SU-DHL-6 (cell line): Measurements from ENCODE around the gene HIPK2.

ENCODE experiments used
- H2AFZ ChIP-seq: fragments of 200-600 bp; sonication (generic); 2 replicates; pipeline ENCODE4 v1.6.1; 2014; ENCODE audit warnings: low read depth, mild to moderate bottlenecking, moderate library complexity, mixed read lengths, antibody characterized with exemption, low read length; ENCODE audit not compliant: severe bottlenecking
- H3F3A ChIP-seq: fragments of 200-600 bp; shearing (Covaris generic); 2 replicates; pipeline ENCODE4 v1.6.0; 2016; ENCODE audit warnings: antibody characterized with exemption, mild to moderate bottlenecking; ENCODE audit not compliant: insufficient read depth
- H3K27ac ChIP-seq: fragments of 200-600 bp; sonication (generic); 2 replicates; pipeline ENCODE4 v1.5.1; 2016; ENCODE audit warnings: low read depth, mild to moderate bottlenecking, low read length, moderate library complexity, mixed read lengths
- H3K27me3 ChIP-seq: fragments of 200-600 bp; sonication (generic), shearing (Covaris generic); 2 replicates; pipeline ENCODE4 v1.6.0; 2014; ENCODE audit warnings: mild to moderate bottlenecking, low read length
- H3K36me3 ChIP-seq: fragments of 200-600 bp; sonication (generic); 2 replicates; pipeline ENCODE4 v1.6.1; 2014; ENCODE audit warnings: mild to moderate bottlenecking, low read length, mixed read lengths
- H3K4me2 ChIP-seq: fragments of 300-600, 200-600 bp; shearing (Covaris generic), sonication (generic); 2 replicates; pipeline ENCODE4 v1.6.0; 2014; ENCODE audit warnings: low read length, low read depth, mild to moderate bottlenecking; ENCODE audit not compliant: poor library complexity, severe bottlenecking
- H3K4me3 ChIP-seq: fragments of 200-600 bp; sonication (generic); 2 replicates; pipeline ENCODE4 v1.5.1; 2014; ENCODE audit warnings: antibody characterized with exemption, low read length, mild to moderate bottlenecking, mixed read lengths; ENCODE audit not compliant: insufficient read depth, poor library complexity, severe bottlenecking
- H3K79me2 ChIP-seq: fragments of 200-600 bp; sonication (generic); 2 replicates; pipeline ENCODE4 v1.6.1; 2014; ENCODE audit warnings: mild to moderate bottlenecking, low read length, moderate library complexity; ENCODE audit not compliant: insufficient read depth
- H3K9ac ChIP-seq: fragments of 200-600 bp; sonication (generic); 2 replicates; pipeline ENCODE4 v1.7.0; 2014; ENCODE audit warnings: mild to moderate bottlenecking, low read length
- H3K9me2 ChIP-seq: fragments of 200-600 bp; sonication (generic); replicated peaks from 2 replicates; pipeline ENCODE4 v1.6.1; 2014; ENCODE audit warnings: low read length; ENCODE audit not compliant: insufficient read depth
- H3K9me3 ChIP-seq: fragments of 200-600 bp; sonication (generic); 2 replicates; pipeline ENCODE4 v1.6.1; 2014; ENCODE audit warnings: low read length, mixed read lengths; ENCODE audit not compliant: insufficient read depth
- H4K20me1 ChIP-seq: fragments of 200-600 bp; sonication (generic); 2 replicates; pipeline ENCODE4 v1.6.1; 2014; ENCODE audit warnings: low read depth, mild to moderate bottlenecking, antibody characterized with exemption, low read length, moderate library complexity, mixed read lengths
- CTCF ChIP-seq: fragments of 200-600 bp; sonication (generic); IDR thresholded peaks from one replicate; pipeline ENCODE4 v1.5.1; 2017; ENCODE audit warnings: antibody characterized with exemption, mild to moderate bottlenecking, low read length, moderate library complexity; ENCODE audit not compliant: insufficient read depth, poor library complexity, severe bottlenecking
- EZH2phosphoT487 ChIP-seq: fragments of 200-600 bp; sonication (generic), shearing (Covaris generic); conservative IDR thresholded peaks from 2 replicates; pipeline ENCODE4 v1.6.1; 2018; ENCODE audit warnings: mild to moderate bottlenecking, antibody characterized with exemption, low read length, moderate library complexity, mixed read lengths

The HIPK2 gene

GRCh38 chr7:139741239-139741638, 36.6 kb downstream of the HIPK2 start:
- H4K20me1 ChIP-seq: no peaks in the 10 kb centered on the region
- TF ChIP-seq EZH2phosphoT487 (no peak), CTCF (no peak)
- no peak overlapping the region for H2AFZ ChIP-seq
- no peak overlapping the region for H3K27ac ChIP-seq
- H3K4me3 ChIP-seq: no peak overlapping the region
- H3K4me2 ChIP-seq: no peak overlapping the region
- no peaks in the 10 kb centered on the region for H3K36me3 ChIP-seq
- H3K9ac ChIP-seq: no peak overlapping the region
- no peaks in the 10 kb centered on the region for H3K79me2 ChIP-seq
- H3F3A ChIP-seq: no peaks in the 10 kb centered on the region
- no peaks in the 10 kb centered on the region for H3K27me3 ChIP-seq
- H3K9me2 ChIP-seq: no peaks in the 10 kb centered on the region
- no peaks in the 10 kb centered on the region for H3K9me3 ChIP-seq

DNA sequence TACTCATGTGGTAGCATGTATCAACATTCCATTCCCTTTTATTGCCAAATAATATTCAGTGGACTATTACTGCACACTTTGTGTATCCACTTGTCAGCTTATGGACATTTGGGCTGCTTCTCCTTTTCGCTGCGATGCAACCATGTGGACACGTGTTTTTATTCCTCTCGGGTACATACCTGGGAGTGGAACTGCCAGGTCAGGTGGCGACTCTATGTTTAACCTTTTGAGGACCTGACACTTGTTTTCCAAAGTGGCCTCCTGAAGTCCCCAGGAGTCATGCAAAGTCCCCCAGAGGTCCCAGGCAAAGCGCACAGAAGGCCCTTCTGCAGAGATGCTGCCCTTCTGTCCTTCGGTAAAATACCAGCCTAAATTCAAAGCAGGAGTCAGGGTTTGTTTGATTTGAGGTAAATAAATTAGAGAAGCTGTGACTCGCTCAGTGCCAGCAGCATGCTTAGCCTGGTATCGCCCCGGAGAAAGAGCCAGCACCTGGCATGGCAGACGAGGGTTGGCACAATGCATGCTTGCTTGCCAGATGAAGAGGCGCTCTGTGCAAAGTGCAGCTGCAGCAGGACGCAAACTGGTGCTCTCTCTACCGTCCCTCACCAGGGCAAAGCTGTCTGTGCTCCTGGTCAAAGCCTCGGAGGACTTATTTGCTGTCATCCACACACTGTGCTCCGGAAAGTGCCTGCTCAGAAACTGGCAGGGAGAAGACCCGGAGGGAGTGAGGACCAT, 37.8 kb downstream of the HIPK2 start:
- Histone ChIP-seq H3K9ac (no peak overlapping the region), H3K79me2 (no peaks in the 10 kb centered on the region), H3K27me3 (no peaks in the 10 kb centered on the region), H2AFZ (no peak overlapping the region), H3K9me2 (no peaks in the 10 kb centered on the region), H3K4me3 (no peak overlapping the region), H3K9me3 (no peaks in the 10 kb centered on the region), H3K27ac (no peak overlapping the region), H3K4me2 (no peak overlapping the region), H3K36me3 (no peaks in the 10 kb centered on the region), H3F3A (no peaks in the 10 kb centered on the region), H4K20me1 (no peaks in the 10 kb centered on the region)
- TF ChIP-seq CTCF (no peak), EZH2phosphoT487 (no peak)

DNA sequence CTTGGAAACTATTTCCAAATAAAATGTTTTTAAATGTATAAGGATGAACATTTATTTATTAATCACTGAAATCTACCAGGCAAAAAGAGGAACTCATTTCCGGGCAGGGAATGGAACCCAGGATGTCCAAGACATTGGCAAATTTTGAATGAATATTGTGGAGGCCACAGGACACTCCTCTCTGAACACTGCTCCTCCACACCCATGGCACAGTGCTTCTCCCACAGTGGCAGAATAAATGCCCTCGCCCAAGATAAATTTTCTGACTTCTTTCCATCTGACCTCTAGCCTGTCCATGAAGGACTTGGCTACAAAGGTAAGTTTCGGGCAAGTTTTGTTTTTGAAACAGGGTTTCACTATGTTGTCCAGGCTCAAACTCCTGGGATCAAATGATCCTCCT, 39.0 kb downstream of the HIPK2 start:
- Histone ChIP-seq H3K9me2 (no peaks in the 10 kb centered on the region), H4K20me1 (no peaks in the 10 kb centered on the region), H3K9ac (no peak overlapping the region), H3K27ac (no peak overlapping the region), H3K79me2 (no peaks in the 10 kb centered on the region), H3K9me3 (no peaks in the 10 kb centered on the region), H3K4me2 (no peak overlapping the region), H3K4me3 (no peak overlapping the region), H2AFZ (no peak overlapping the region), H3K27me3 (no peaks in the 10 kb centered on the region), H3K36me3 (no peaks in the 10 kb centered on the region), H3F3A (no peaks in the 10 kb centered on the region)
- TF ChIP-seq CTCF (no peak), EZH2phosphoT487 (no peak)
